Measurements from ENCODE around the gene NHSL1. TPM values are rescaled to one million over a fixed set of nuclear protein-coding genes. Genes with fewer than 3 reads are reported as not detected.

NHSL1 gene
- total RNA-seq, 4 donors from 2014 or later = 44.4 to 70.9 (median 53.2) TPM

GRCh38 chr6:138422861-138423260 is 76.4 kb downstream of the NHSL1 start:
- no peak for DNase-seq (ENCODE audit: low spot score in 2 of 2)
- intact Hi-C loops (cut with DNase I; ENCODE audit: low total_unique reads) = loop anchor here (5.0 kb wide), 1 partner anchor 344 kb away; no protein-coding TSS in a partner anchor

DNA sequence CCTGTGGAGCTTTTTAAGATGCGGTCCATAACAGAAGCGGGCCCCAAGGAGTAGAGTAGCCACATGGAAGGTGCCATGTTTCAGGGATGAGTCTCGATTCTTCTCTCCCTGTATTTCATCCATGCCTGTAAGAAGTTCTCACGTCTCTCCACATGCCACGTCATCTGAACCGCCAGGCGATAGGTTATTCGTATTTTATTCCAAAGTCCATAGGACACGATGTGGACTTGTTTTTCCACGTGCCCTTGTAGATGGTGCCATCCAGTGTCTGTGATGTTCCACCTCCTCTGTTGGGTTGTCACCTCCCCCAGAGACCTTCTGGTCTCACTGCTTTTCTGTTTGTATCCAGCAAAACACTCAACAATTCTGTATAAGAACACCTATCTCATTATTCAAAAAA is 77.7 kb downstream of the NHSL1 start:
- intact Hi-C loops (cut with DNase I; ENCODE audit: low total_unique reads) = loop anchor here (5.0 kb wide), 1 partner anchor 346 kb away; no protein-coding TSS in a partner anchor
- TF ChIP-seq, protein P1, sequence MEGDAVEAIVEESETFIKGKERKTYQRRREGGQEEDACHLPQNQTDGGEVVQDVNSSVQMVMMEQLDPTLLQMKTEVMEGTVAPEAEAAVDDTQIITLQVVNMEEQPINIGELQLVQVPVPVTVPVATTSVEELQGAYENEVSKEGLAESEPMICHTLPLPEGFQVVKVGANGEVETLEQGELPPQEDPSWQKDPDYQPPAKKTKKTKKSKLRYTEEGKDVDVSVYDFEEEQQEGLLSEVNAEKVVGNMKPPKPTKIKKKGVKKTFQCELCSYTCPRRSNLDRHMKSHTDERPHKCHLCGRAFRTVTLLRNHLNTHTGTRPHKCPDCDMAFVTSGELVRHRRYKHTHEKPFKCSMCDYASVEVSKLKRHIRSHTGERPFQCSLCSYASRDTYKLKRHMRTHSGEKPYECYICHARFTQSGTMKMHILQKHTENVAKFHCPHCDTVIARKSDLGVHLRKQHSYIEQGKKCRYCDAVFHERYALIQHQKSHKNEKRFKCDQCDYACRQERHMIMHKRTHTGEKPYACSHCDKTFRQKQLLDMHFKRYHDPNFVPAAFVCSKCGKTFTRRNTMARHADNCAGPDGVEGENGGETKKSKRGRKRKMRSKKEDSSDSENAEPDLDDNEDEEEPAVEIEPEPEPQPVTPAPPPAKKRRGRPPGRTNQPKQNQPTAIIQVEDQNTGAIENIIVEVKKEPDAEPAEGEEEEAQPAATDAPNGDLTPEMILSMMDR (IDR thresholded peaks at IDR 0.05) = no peak
- no peak for TF ChIP-seq POLR2A (IDR thresholded peaks at IDR 0.05)
- WGBS, 2 donors = 92 to 95% methylated on average over 10 of the region's 10 CpGs
- H3K4me3 ChIP-seq (ENCODE audit: low read depth, poor library complexity, severe bottlenecking) = no peak overlapping the region
- no peak for DNase-seq (ENCODE audit: low spot score in 2 of 2)

More at GRCh38 chr6:138422861-138423260, 76.4 kb downstream of the NHSL1 start:
- TF ChIP-seq, protein P1 (IDR thresholded peaks at IDR 0.05) = no peak
- no peak for TF ChIP-seq POLR2A (IDR thresholded peaks at IDR 0.05)
- no peak overlapping the region for H3K4me3 ChIP-seq (ENCODE audit: low read depth, poor library complexity, severe bottlenecking)

DNA sequence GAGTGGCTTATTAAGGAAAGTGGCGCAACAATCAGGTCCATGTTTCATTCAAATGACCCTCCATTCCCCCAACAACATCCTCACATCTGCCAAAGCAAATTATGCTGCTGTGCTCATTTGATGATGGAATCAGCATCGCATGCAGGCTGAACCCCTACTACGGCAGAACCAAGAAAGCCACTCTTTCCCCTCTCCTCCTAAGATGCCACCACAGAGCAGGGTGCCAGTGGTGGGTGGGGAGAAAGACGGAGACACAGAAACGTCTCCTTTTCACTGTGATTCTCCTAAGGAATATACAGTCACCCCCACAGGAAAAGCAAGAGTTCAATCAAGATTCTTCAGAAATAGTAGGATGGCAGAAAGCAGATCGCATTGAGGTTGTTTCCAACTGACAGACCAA is 78.2 kb downstream of the NHSL1 start:
- intact Hi-C loops (cut with DNase I; ENCODE audit: low total_unique reads) = loop anchor here (5.0 kb wide), 1 partner anchor 346 kb away; no protein-coding TSS in a partner anchor
- WGBS, 2 donors = 69 to 84% methylated on average over 6 of the region's 6 CpGs
- no peak overlapping the region for H3K4me3 ChIP-seq (ENCODE audit: low read depth, poor library complexity, severe bottlenecking)
- no peak for TF ChIP-seq POLR2A (IDR thresholded peaks at IDR 0.05)
- TF ChIP-seq, protein P1 (IDR thresholded peaks at IDR 0.05) = no peak
- no peak for DNase-seq (ENCODE audit: low spot score in 2 of 2)

GRCh38 chr6:138420356-138420755 is 78.9 kb downstream of the NHSL1 start:
- intact Hi-C loops (cut with DNase I; ENCODE audit: low total_unique reads) = loop anchor here (5.0 kb wide), 1 partner anchor 347 kb away; no protein-coding TSS in a partner anchor
- no peak overlapping the region for H3K4me3 ChIP-seq (ENCODE audit: low read depth, poor library complexity, severe bottlenecking)
- no peak for DNase-seq (ENCODE audit: low spot score in 2 of 2)
- WGBS, 2 donors = 96% methylated on average over 4 of the region's 4 CpGs
- TF ChIP-seq POLR2A (IDR thresholded peaks at IDR 0.05) = no peak
- TF ChIP-seq, protein P1 (IDR thresholded peaks at IDR 0.05) = no peak

DNA sequence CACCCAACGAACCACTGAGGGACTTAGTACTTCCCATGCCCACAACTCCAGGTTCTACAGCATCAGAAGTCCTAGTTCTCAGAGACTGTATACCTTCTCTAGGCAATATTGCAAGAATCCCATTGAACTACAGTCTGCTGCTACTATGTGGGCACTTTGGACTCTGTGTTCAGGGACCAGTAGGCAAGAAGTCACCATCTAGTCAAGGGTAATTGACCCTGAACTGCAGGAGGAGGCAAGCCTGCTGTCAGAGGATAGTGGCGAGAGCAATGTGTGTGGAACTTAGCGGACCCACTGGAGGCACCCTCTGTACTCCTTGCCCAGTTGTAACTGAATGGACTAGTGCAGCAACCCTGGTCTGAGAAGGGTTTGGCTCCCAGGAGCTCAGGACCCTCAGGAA is 79.5 kb downstream of the NHSL1 start:
- H3K4me3 ChIP-seq (ENCODE audit: low read depth, poor library complexity, severe bottlenecking) = no peak overlapping the region
- DNase-seq (ENCODE audit: low spot score in 2 of 2) = no peak
- intact Hi-C loops (cut with DNase I; ENCODE audit: low total_unique reads) = loop anchor here (5.0 kb wide), 1 partner anchor 348 kb away; no protein-coding TSS in a partner anchor
- WGBS, 2 donors = 97 to 100% methylated on average over 3 of the region's 3 CpGs
- TF ChIP-seq POLR2A (IDR thresholded peaks at IDR 0.05) = no peak

- no peak overlapping the region for H3K4me3 ChIP-seq (ENCODE audit: low read depth, poor library complexity, severe bottlenecking)
- no peak for TF ChIP-seq POLR2A (IDR thresholded peaks at IDR 0.05)
- TF ChIP-seq, protein P1 (IDR thresholded peaks at IDR 0.05) = no peak
- no peak for DNase-seq (ENCODE audit: low spot score in 2 of 2)
- 95 to 97% methylated on average over 3 of the region's 3 CpGs for WGBS, 2 donors
- intact Hi-C loops (cut with DNase I; ENCODE audit: low total_unique reads) = no loop called here
These were observed 81.1 kb downstream of the NHSL1 start for GRCh38 chr6:138418118-138418742.
